Smooth muscle cell (in vitro differentiated cells): ENCODE data around the gene ANKEF1. TPM values are rescaled to one million over a fixed set of nuclear protein-coding genes. Genes with fewer than 3 reads are reported as not detected.

ENCODE experiments used
- DNase-seq: peaks from one replicate; lab custom pipeline; 2025; ENCODE audit not compliant: unreplicated experiment; lab: John Stamatoyannopoulos, UW
- H2AFZ ChIP-seq: fragments of 200-600 bp; sonication (generic); 2 replicates; pipeline ENCODE4 v1.6.0; 2016; ENCODE audit warnings: antibody characterized with exemption, low read depth, mild to moderate bottlenecking
- H3F3A ChIP-seq: fragments of 200-600 bp; sonication (generic); 2 replicates; pipeline ENCODE4 v1.6.0; 2017; ENCODE audit warnings: antibody characterized with exemption, low read depth
- H3K27ac ChIP-seq: fragments of 200-600 bp; sonication (generic); 2 replicates; pipeline ENCODE4 v1.5.1; 2016; ENCODE audit warnings: low read depth, mild to moderate bottlenecking
- H3K27me3 ChIP-seq: fragments of 200-600 bp; sonication (generic); 2 replicates; pipeline ENCODE4 v1.6.1; 2016; ENCODE audit warnings: low read depth, mild to moderate bottlenecking
- H3K36me3 ChIP-seq: fragments of 200-600 bp; sonication (generic); 2 replicates; pipeline ENCODE4 v1.5.1; 2016; ENCODE audit warnings: low read depth
- H3K4me1 ChIP-seq: fragments of 200-600 bp; sonication (generic); 2 replicates; pipeline ENCODE4 v1.5.1; 2016; ENCODE audit warnings: low read depth
- H3K4me2 ChIP-seq: fragments of 200-600 bp; sonication (generic); 2 replicates; pipeline ENCODE4 v1.6.0; 2016; ENCODE audit warnings: mild to moderate bottlenecking
- H3K4me3 ChIP-seq: fragments of 200-600 bp; sonication (generic); 2 replicates; pipeline ENCODE4 v1.5.1; 2016; ENCODE audit warnings: mild to moderate bottlenecking
- H3K79me2 ChIP-seq: fragments of 200-600 bp; sonication (generic); 2 replicates; pipeline ENCODE4 v1.6.0; 2016; ENCODE audit warnings: low read depth, mild to moderate bottlenecking
- H3K9ac ChIP-seq: fragments of 200-600 bp; sonication (generic); 2 replicates; pipeline ENCODE4 v1.6.0; 2016; ENCODE audit warnings: low read depth
- H3K9me3 ChIP-seq: fragments of 200-600 bp; sonication (generic); replicated peaks from 2 replicates; pipeline ENCODE4 v1.5.1; 2016; ENCODE audit warnings: low read depth
- H4K20me1 ChIP-seq: fragments of 200-600 bp; sonication (generic); 2 replicates; pipeline ENCODE4 v1.6.0; 2016; ENCODE audit warnings: low read depth
- WGBS: methylation state at CpG from one replicate; pipeline ENCODE4 v1.1.7; 2016; ENCODE audit warnings: low lambda C conversion rate; 5-methylcytosine and 5-hydroxymethylcytosine counted together
- polyA plus RNA-seq: library from polyadenylated mRNA; unstranded; fragments of >200 nt; fragmentation: Nextera tagmentation; extraction: Ambion mirVana; gene quantifications from 2 replicates; pipeline ENCODE4 v1.2.1, GENCODE V29; 2016
- total RNA-seq: library from RNA; depleted of rRNA; stranded (reverse); fragments of >200 nt; gene quantifications from 2 replicates; pipeline ENCODE4 v1.2.3, GENCODE V29; 2014
- TF ChIP-seq, protein P1 (sequence below): fragments of 200-600 bp; sonication (generic); IDR thresholded peaks from 2 replicates; pipeline ENCODE4 v1.5.1; 2017; ENCODE audit warnings: borderline replicate concordance, mild to moderate bottlenecking, antibody characterized with exemption; ENCODE audit not compliant: insufficient read depth, poor library complexity, severe bottlenecking

The ANKEF1 gene
- total and polyA plus RNA-seq, 2 experiments from 2014 or later, result 0.09 to 1.8 TPM

DNA sequence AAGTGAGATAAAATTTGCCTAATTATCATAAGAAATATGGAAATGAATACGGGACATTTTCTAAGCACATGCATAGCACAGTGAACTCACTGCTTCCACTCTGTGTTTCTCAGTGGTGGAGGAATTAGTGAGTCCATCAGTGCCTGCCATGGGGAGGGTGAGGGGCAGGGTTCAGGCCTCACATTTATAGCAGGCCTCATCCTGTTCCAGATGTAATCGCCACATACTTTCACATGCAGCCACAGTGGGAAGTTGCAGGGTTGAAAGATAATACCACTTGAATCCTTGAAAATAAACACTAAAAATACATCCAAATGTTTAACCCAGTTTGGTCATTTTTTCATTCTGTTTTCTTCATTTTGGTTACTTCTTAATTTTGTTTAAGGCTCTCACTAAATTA lies 29.9 kb upstream of the ANKEF1 start:
- WGBS, result 67% methylated on average over 2 of the region's 2 CpGs
- H3K36me3 ChIP-seq, result no peaks in the 10 kb centered on the region
- TF ChIP-seq, protein P1, sequence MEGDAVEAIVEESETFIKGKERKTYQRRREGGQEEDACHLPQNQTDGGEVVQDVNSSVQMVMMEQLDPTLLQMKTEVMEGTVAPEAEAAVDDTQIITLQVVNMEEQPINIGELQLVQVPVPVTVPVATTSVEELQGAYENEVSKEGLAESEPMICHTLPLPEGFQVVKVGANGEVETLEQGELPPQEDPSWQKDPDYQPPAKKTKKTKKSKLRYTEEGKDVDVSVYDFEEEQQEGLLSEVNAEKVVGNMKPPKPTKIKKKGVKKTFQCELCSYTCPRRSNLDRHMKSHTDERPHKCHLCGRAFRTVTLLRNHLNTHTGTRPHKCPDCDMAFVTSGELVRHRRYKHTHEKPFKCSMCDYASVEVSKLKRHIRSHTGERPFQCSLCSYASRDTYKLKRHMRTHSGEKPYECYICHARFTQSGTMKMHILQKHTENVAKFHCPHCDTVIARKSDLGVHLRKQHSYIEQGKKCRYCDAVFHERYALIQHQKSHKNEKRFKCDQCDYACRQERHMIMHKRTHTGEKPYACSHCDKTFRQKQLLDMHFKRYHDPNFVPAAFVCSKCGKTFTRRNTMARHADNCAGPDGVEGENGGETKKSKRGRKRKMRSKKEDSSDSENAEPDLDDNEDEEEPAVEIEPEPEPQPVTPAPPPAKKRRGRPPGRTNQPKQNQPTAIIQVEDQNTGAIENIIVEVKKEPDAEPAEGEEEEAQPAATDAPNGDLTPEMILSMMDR, result no peak
- no peak overlapping the region for H3K4me3 ChIP-seq
- no peaks in the 10 kb centered on the region for H3F3A ChIP-seq
- no peak overlapping the region for H2AFZ ChIP-seq
- no peaks in the 10 kb centered on the region for H4K20me1 ChIP-seq
- H3K9ac ChIP-seq, result no peak overlapping the region
- H3K27ac ChIP-seq, result no peak overlapping the region
- H3K79me2 ChIP-seq, result no peaks in the 10 kb centered on the region
- no peak for DNase-seq
- H3K27me3 ChIP-seq, result no peaks in the 10 kb centered on the region
- no peak overlapping the region for H3K4me2 ChIP-seq
- H3K9me3 ChIP-seq, result no peaks in the 10 kb centered on the region
- H3K4me1 ChIP-seq, result no peaks in the 10 kb centered on the region

DNA sequence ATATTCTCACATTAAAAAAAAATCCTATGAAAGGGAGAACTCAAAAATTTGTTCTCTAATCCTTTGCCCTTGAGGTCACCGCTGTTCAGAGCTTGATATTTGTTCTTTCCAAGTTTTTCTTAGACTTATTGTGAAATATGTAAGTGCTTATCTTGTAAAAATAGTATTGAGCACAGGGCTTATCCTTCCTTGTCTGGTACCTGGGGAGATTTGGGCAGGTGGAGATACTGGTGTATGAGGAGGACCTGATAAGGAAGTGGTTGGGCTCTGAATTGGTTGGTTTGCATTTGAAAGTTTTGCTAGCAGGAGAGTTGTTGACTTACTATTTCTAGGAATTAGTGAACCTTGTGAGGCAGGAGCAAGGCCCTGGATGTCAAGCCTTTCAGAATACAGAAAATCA lies 28.9 kb upstream of the ANKEF1 start:
- TF ChIP-seq, protein P1, result no peak
- H3K36me3 ChIP-seq, result no peaks in the 10 kb centered on the region
- no peak for DNase-seq
- H3K4me1 ChIP-seq, result no peaks in the 10 kb centered on the region
- no peak overlapping the region for H3K27ac ChIP-seq
- H3K79me2 ChIP-seq, result no peaks in the 10 kb centered on the region
- no peak overlapping the region for H3K4me3 ChIP-seq
- no peaks in the 10 kb centered on the region for H3F3A ChIP-seq
- H2AFZ ChIP-seq, result no peak overlapping the region
- H3K9ac ChIP-seq, result no peak overlapping the region
- no peaks in the 10 kb centered on the region for H3K27me3 ChIP-seq
- H3K4me2 ChIP-seq, result no peak overlapping the region
- 97% methylated on average over 1 of the region's 1 CpG for WGBS
- no peaks in the 10 kb centered on the region for H3K9me3 ChIP-seq
- no peaks in the 10 kb centered on the region for H4K20me1 ChIP-seq

DNA sequence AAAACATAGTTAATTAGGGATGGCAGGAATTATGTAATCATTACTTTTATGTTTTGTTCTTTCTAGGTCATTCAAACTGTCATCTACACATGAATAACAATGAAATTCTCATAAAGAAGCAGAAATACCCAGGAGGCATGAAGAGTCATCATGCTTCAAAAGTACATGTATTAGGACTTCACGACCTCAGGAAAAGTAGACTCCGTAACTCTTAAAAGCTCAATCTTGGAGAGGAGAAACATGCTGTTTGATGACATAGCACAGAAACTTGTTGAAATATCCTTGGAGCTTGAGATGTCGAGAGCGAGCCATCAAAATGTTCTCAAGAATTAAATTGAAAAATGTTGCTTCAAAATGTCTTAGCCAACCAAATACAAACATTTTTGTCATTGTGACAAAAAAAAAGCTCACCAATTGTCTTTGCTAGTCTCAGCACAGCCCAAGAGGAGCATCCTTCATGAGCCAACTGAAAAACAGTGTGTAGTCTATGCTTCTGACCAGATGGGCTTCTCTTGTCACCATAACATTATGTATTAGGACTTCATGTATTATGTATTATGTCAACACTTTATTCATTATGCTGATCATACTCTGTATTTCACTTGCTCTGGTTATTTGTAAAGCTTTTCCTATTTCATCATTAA lies 28.2 kb upstream of the ANKEF1 start:
- no peaks in the 10 kb centered on the region for H4K20me1 ChIP-seq
- H3K79me2 ChIP-seq, result no peaks in the 10 kb centered on the region
- no peak overlapping the region for H3K4me3 ChIP-seq
- H3K9ac ChIP-seq, result no peak overlapping the region
- H3K4me2 ChIP-seq, result no peak overlapping the region
- DNase-seq, result no peak
- 77% methylated on average over 4 of the region's 4 CpGs for whole genome bisulfite sequencing
- no peak overlapping the region for H2AFZ ChIP-seq
- TF ChIP-seq, protein P1, result no peak
- no peaks in the 10 kb centered on the region for H3K27me3 ChIP-seq
- no peaks in the 10 kb centered on the region for H3K4me1 ChIP-seq
- H3K27ac ChIP-seq, result no peak overlapping the region
- H3F3A ChIP-seq, result no peaks in the 10 kb centered on the region
- no peaks in the 10 kb centered on the region for H3K9me3 ChIP-seq
- no peaks in the 10 kb centered on the region for H3K36me3 ChIP-seq

DNA sequence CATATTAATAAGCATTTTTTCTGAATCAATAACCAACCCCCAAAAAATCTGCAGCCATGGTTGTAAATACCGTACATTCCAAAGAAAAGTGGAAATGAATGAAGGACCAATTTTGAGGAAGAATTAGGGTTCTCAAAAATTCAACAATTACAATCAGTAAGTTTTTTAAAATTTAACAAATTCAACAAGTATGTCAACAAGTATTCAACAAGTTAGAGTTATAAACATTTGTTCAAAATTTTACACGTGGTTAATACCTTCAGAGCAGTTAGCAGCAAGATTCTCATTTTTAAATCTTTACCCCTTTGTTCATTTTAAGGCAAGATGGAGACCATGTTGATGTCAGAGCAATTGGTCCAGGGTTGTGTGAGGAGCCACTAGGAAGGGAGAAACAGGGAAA lies 27.6 kb upstream of the ANKEF1 start:
- Histone ChIP-seq H3K4me3 (no peak overlapping the region), H3K4me2 (no peak overlapping the region), H3K9me3 (no peaks in the 10 kb centered on the region), H3K4me1 (no peaks in the 10 kb centered on the region), H2AFZ (no peak overlapping the region), H3K9ac (no peak overlapping the region), H3K79me2 (no peaks in the 10 kb centered on the region), H4K20me1 (no peaks in the 10 kb centered on the region), H3K27me3 (no peaks in the 10 kb centered on the region), H3F3A (no peaks in the 10 kb centered on the region), H3K36me3 (no peaks in the 10 kb centered on the region), H3K27ac (no peak overlapping the region)
- DNase-seq, result no peak
- TF ChIP-seq, protein P1, result no peak
- 67% methylated on average over 2 of the region's 2 CpGs for WGBS
